Measurements from ENCODE around the gene ZFPM1.

The ZFPM1 gene

GRCh38 chr16:88431651-88432050, 21.4 kb upstream of the ZFPM1 start:
- no peak for TF ChIP-seq JUND (IDR thresholded peaks at IDR 0.05; ENCODE audit: low read depth)
- in situ Hi-C loops (cut with HindIII; ENCODE audit: low pct_unique_long_range_greater_than_20kb, low sequenced_read_pairs): no loop called here
- no peak for DNase-seq (ENCODE audit: low read depth in 1 of 2, low spot score in 1 of 2)

GRCh38 chr16:88432174-88432573, 20.9 kb upstream of the ZFPM1 start:
- TF ChIP-seq JUND (IDR thresholded peaks at IDR 0.05; ENCODE audit: low read depth): no peak
- in situ Hi-C loops (cut with HindIII; ENCODE audit: low pct_unique_long_range_greater_than_20kb, low sequenced_read_pairs): no loop called here

GRCh38 chr16:88432753-88433152, 20.3 kb upstream of the ZFPM1 start:
- TF ChIP-seq JUND (IDR thresholded peaks at IDR 0.05; ENCODE audit: low read depth): no peak
- no peak for DNase-seq (ENCODE audit: low read depth in 1 of 2, low spot score in 1 of 2)
- in situ Hi-C loops (cut with HindIII; ENCODE audit: low pct_unique_long_range_greater_than_20kb, low sequenced_read_pairs): no loop called here

More at GRCh38 chr16:88432174-88432573, 20.9 kb upstream of the ZFPM1 start:
- no peak for DNase-seq (ENCODE audit: low read depth in 1 of 2, low spot score in 1 of 2)

GRCh38 chr16:88433632-88434352, 19.3 kb upstream of the ZFPM1 start:
- TF ChIP-seq JUND (IDR thresholded peaks at IDR 0.05; ENCODE audit: low read depth): no peak
- in situ Hi-C loops (cut with HindIII; ENCODE audit: low pct_unique_long_range_greater_than_20kb, low sequenced_read_pairs): no loop called here
- DNase-seq (ENCODE audit: low read depth in 1 of 2, low spot score in 1 of 2): no peak

- in situ Hi-C loops (cut with HindIII; ENCODE audit: low pct_unique_long_range_greater_than_20kb, low sequenced_read_pairs): no loop called here
- TF ChIP-seq JUND (IDR thresholded peaks at IDR 0.05; ENCODE audit: low read depth): no peak
- no peak for DNase-seq (ENCODE audit: low read depth in 1 of 2, low spot score in 1 of 2)
Observed at GRCh38 chr16:88434353-88434690, 18.8 kb upstream of the ZFPM1 start.

GRCh38 chr16:88434746-88435145, 18.3 kb upstream of the ZFPM1 start:
- no peak for DNase-seq (ENCODE audit: low read depth in 1 of 2, low spot score in 1 of 2)
- in situ Hi-C loops (cut with HindIII; ENCODE audit: low pct_unique_long_range_greater_than_20kb, low sequenced_read_pairs): no loop called here
- no peak for TF ChIP-seq JUND (IDR thresholded peaks at IDR 0.05; ENCODE audit: low read depth)

GRCh38 chr16:88435437-88436355, 17.4 kb upstream of the ZFPM1 start:
- TF ChIP-seq JUND (IDR thresholded peaks at IDR 0.05; ENCODE audit: low read depth): no peak
- in situ Hi-C loops (cut with HindIII; ENCODE audit: low pct_unique_long_range_greater_than_20kb, low sequenced_read_pairs): no loop called here
- no peak for DNase-seq (ENCODE audit: low read depth in 1 of 2, low spot score in 1 of 2)

GRCh38 chr16:88436796-88437195, 16.3 kb upstream of the ZFPM1 start:
- DNase-seq (ENCODE audit: low read depth in 1 of 2, low spot score in 1 of 2): no peak
- in situ Hi-C loops (cut with HindIII; ENCODE audit: low pct_unique_long_range_greater_than_20kb, low sequenced_read_pairs): no loop called here
- no peak for TF ChIP-seq JUND (IDR thresholded peaks at IDR 0.05; ENCODE audit: low read depth)

- in situ Hi-C loops (cut with HindIII; ENCODE audit: low pct_unique_long_range_greater_than_20kb, low sequenced_read_pairs): no loop called here
- no peak for TF ChIP-seq JUND (IDR thresholded peaks at IDR 0.05; ENCODE audit: low read depth)
- DNase-seq (ENCODE audit: low read depth in 1 of 2, low spot score in 1 of 2): peak; percentile 75 to 93
Observed at GRCh38 chr16:88437367-88437964, 15.6 kb upstream of the ZFPM1 start.

- DNase-seq (ENCODE audit: low read depth in 1 of 2, low spot score in 1 of 2): no peak
- TF ChIP-seq JUND (IDR thresholded peaks at IDR 0.05; ENCODE audit: low read depth): no peak
- in situ Hi-C loops (cut with HindIII; ENCODE audit: low pct_unique_long_range_greater_than_20kb, low sequenced_read_pairs): no loop called here
Observed at GRCh38 chr16:88438084-88438870, 14.8 kb upstream of the ZFPM1 start.

- in situ Hi-C loops (cut with HindIII; ENCODE audit: low pct_unique_long_range_greater_than_20kb, low sequenced_read_pairs): no loop called here
- DNase-seq (ENCODE audit: low read depth in 1 of 2, low spot score in 1 of 2): no peak
- no peak for TF ChIP-seq JUND (IDR thresholded peaks at IDR 0.05; ENCODE audit: low read depth)
Observed at GRCh38 chr16:88439016-88439415, 14.1 kb upstream of the ZFPM1 start.

- TF ChIP-seq JUND (IDR thresholded peaks at IDR 0.05; ENCODE audit: low read depth): no peak
- in situ Hi-C loops (cut with HindIII; ENCODE audit: low pct_unique_long_range_greater_than_20kb, low sequenced_read_pairs): no loop called here
- no peak for DNase-seq (ENCODE audit: low read depth in 1 of 2, low spot score in 1 of 2)
Observed at GRCh38 chr16:88439706-88440105, 13.4 kb upstream of the ZFPM1 start.

All from T47D (cell line).